Erythroblast (primary cell): ENCODE results near the gene SLC25A26.

Experiments used
- GATA1 ChIP-seq: IDR thresholded peaks from 2 replicates; pipeline ENCODE4 v1.6.1; 2011; ENCODE audit warnings: low read depth, mild to moderate bottlenecking, control low read depth, low read length, moderate library complexity
- POLR2A ChIP-seq: IDR thresholded peaks from 2 replicates; pipeline ENCODE4 v1.6.1; 2011; ENCODE audit warnings: mild to moderate bottlenecking, low read length

- no peak for TF ChIP-seq POLR2A
- no peak for TF ChIP-seq GATA1
Measured at GRCh38 chr3:66269411-66269810, 48.6 kb downstream of the SLC25A26 start.
